Liver (tissue), 9 donors: ENCODE measurements around the gene HES3. TPM values are rescaled to one million over a fixed set of nuclear protein-coding genes. Genes with fewer than 3 reads are reported as not detected.

ENCODE experiments used
- DNase-seq: peaks from one replicate; pipeline ENCODE4 v3.0.0-alpha.2; 2017; ENCODE audit warnings: low spot score
- H3K27ac ChIP-seq, 2 donors: one replicate each; pipeline ENCODE4 v1.7.0; 2013; ENCODE audit warnings: inconsistent platforms in 2 of 2, low read length in 2 of 2, control low read depth in 1 of 2, low read depth in 1 of 2, mild to moderate bottlenecking in 1 of 2
- H3K27me3 ChIP-seq, 4 donors: one replicate each; pipeline versions ENCODE4 v1.6.1 to v1.7.0; 2013; ENCODE audit warnings: low read length in 3 of 4, inconsistent platforms in 1 of 4, mild to moderate bottlenecking in 1 of 4, moderate library complexity in 1 of 4; ENCODE audit not compliant: control insufficient read depth in 4 of 4, insufficient read depth in 4 of 4
- H3K36me3 ChIP-seq, 4 donors: one replicate each; pipeline versions ENCODE4 v1.6.1 to v1.7.0; 2013; ENCODE audit warnings: low read length in 3 of 4, mild to moderate bottlenecking in 3 of 4, low read depth in 1 of 4, moderate library complexity in 1 of 4; ENCODE audit not compliant: control insufficient read depth in 4 of 4, insufficient read depth in 3 of 4
- H3K4me1 ChIP-seq, 4 donors: one replicate each; pipeline versions ENCODE4 v1.6.1 to v1.7.0; 2013; ENCODE audit warnings: low read length in 3 of 4, mild to moderate bottlenecking in 3 of 4, moderate library complexity in 1 of 4; ENCODE audit not compliant: control insufficient read depth in 4 of 4, insufficient read depth in 4 of 4
- H3K4me3 ChIP-seq, 3 donors: one replicate each; pipeline versions ENCODE4 v1.6.1 to v1.7.0; 2013; ENCODE audit warnings: low read length in 3 of 3, control low read depth in 1 of 3, low read depth in 1 of 3, mild to moderate bottlenecking in 1 of 3
- H3K9ac ChIP-seq, 2 donors: one replicate each; pipeline ENCODE4 v1.7.0; 2013; ENCODE audit warnings: low read length in 2 of 2, mild to moderate bottlenecking in 2 of 2, moderate library complexity in 2 of 2, control low read depth in 1 of 2, low read depth in 1 of 2
- H3K9me3 ChIP-seq, 4 donors: one replicate each; pipeline versions ENCODE4 v1.6.1 to v1.7.0; 2013; ENCODE audit warnings: low read length in 3 of 4; ENCODE audit not compliant: control insufficient read depth in 4 of 4
- ATF3 ChIP-seq: IDR thresholded peaks from 2 replicates; pipeline ENCODE4 v1.6.1; 2016; ENCODE audit warnings: antibody characterized with exemption
- EGR1 ChIP-seq, 2 donors: IDR thresholded peaks; 2 replicates each; pipeline ENCODE4 v1.6.1; 2016 to 2018; ENCODE audit warnings: antibody characterized with exemption in 2 of 2, low read depth in 2 of 2
- FOXA1 ChIP-seq: IDR thresholded peaks from 2 replicates; pipeline ENCODE4 v1.6.1; 2016; ENCODE audit warnings: antibody characterized with exemption
- FOXA2 ChIP-seq: IDR thresholded peaks from 2 replicates; pipeline ENCODE4 v1.6.1; 2016; ENCODE audit warnings: antibody characterized with exemption
- GABPA ChIP-seq, 2 donors: IDR thresholded peaks in 1 of 2; conservative IDR thresholded peaks in 1 of 2; 2 replicates each; pipeline ENCODE4 v1.6.1; 2016; ENCODE audit warnings: antibody characterized with exemption in 2 of 2, mild to moderate bottlenecking in 1 of 2, moderate library complexity in 1 of 2
- HNF4A ChIP-seq, 2 donors: conservative IDR thresholded peaks; 2 replicates each; pipeline ENCODE4 v1.6.1; 2016; ENCODE audit warnings: antibody characterized with exemption in 2 of 2, mild to moderate bottlenecking in 2 of 2
- JUND ChIP-seq, 2 donors: IDR thresholded peaks; 2 replicates each; pipeline ENCODE4 v1.6.1; 2016; ENCODE audit warnings: antibody characterized with exemption in 2 of 2
- MAX ChIP-seq: IDR thresholded peaks from 2 replicates; pipeline ENCODE4 v1.6.1; 2016; ENCODE audit warnings: antibody characterized with exemption
- NR2F2 ChIP-seq: IDR thresholded peaks from 2 replicates; pipeline ENCODE4 v1.6.1; 2016; ENCODE audit warnings: antibody characterized with exemption
- RAD21 ChIP-seq, 2 donors: IDR thresholded peaks; 2 replicates each; pipeline ENCODE4 v1.6.1; 2016; ENCODE audit warnings: antibody characterized with exemption in 2 of 2, mild to moderate bottlenecking in 2 of 2
- REST ChIP-seq: IDR thresholded peaks from 2 replicates; pipeline ENCODE4 v1.6.1; 2016; ENCODE audit warnings: antibody characterized with exemption, mild to moderate bottlenecking
- SP1 ChIP-seq: IDR thresholded peaks from 2 replicates; pipeline ENCODE4 v1.6.1; 2018; ENCODE audit warnings: antibody characterized with exemption, mild to moderate bottlenecking
- TAF1 ChIP-seq: conservative IDR thresholded peaks from 2 replicates; pipeline ENCODE4 v1.6.1; 2016; ENCODE audit warnings: antibody characterized with exemption, mild to moderate bottlenecking
- ZBTB33 ChIP-seq: IDR thresholded peaks from 2 replicates; pipeline ENCODE4 v1.6.1; 2016; ENCODE audit warnings: antibody characterized with exemption
- WGBS: extraction: QIAGEN DNeasy Blood & Tissue Kit; methylation state at CpG from one replicate; pipeline ENCODE4 v1.1.7; 2013; 5-methylcytosine and 5-hydroxymethylcytosine counted together
- polyA plus RNA-seq, 2 donors: library from polyadenylated mRNA; stranded (reverse) in 1 of 2; unstranded in 1 of 2; fragments of 200-250 nt in 1 of 2; fragments of >200 nt in 1 of 2; fragmentation: Nextera tagmentation in 1 of 2; extraction: Ambion mirVana in 1 of 2; gene quantifications; one replicate each; pipeline versions ENCODE4 v1.2.1 to v1.2.3, GENCODE V29; 2013 to 2015
- total RNA-seq, 2 donors: library from RNA; depleted of rRNA; stranded (reverse); fragments of >200 nt; gene quantifications; one replicate each; pipeline ENCODE4 v1.2.3, GENCODE V29; 2014
- donor health status: healthy.
- donor health status: healthy.
- donor health status: healthy.
- donor health status: healthy.
- donor health status: healthy.

HES3 gene
- total and polyA plus RNA-seq, 4 donors: not detected

GRCh38 chr1:6268415-6268814, 24.4 kb downstream of the HES3 start:
- WGBS: 93% methylated on average over 21 of the region's 21 CpGs
- no peaks in the 10 kb centered on the region for H3K36me3 ChIP-seq
- no peaks in the 10 kb centered on the region for H3K9me3 ChIP-seq
- H3K4me1 ChIP-seq: no peaks in the 10 kb centered on the region
- H3K9ac ChIP-seq: no peak overlapping the region
- no peak overlapping the region for H3K27ac ChIP-seq
- no peaks in the 10 kb centered on the region for H3K27me3 ChIP-seq
- no peak overlapping the region for H3K4me3 ChIP-seq
- DNase-seq: no peak
- TF ChIP-seq FOXA1: no peak
- no peak for TF ChIP-seq RAD21 (IDR thresholded peaks at IDR 0.05)
- no peak for TF ChIP-seq NR2F2
- TF ChIP-seq FOXA2: no peak
- TF ChIP-seq TAF1: no peak
- no peak for TF ChIP-seq REST
- no peak for TF ChIP-seq MAX

GRCh38 chr1:6269296-6269695, 25.3 kb downstream of the HES3 start:
- H3K9ac ChIP-seq: no peak overlapping the region
- TF ChIP-seq JUND (IDR thresholded peaks at IDR 0.05): no peak
- TF ChIP-seq NR2F2: no peak
- TF ChIP-seq FOXA1: no peak
- no peak for TF ChIP-seq MAX
- TF ChIP-seq HNF4A (conservative IDR thresholded peaks at IDR 0.05): no peak
- 90% methylated on average over 14 of the region's 14 CpGs for WGBS
- no peaks in the 10 kb centered on the region for H3K9me3 ChIP-seq
- H3K4me3 ChIP-seq: no peak overlapping the region
- DNase-seq: no peak
- H3K27ac ChIP-seq: no peak overlapping the region
- H3K4me1 ChIP-seq: no peaks in the 10 kb centered on the region
- H3K36me3 ChIP-seq: no peaks in the 10 kb centered on the region
- H3K27me3 ChIP-seq: no peaks in the 10 kb centered on the region

GRCh38 chr1:6269720-6270400, 25.9 kb downstream of the HES3 start:
- DNase-seq: no peak
- H3K27ac ChIP-seq: no peak overlapping the region
- no peak overlapping the region for H3K9ac ChIP-seq
- no peaks in the 10 kb centered on the region for H3K4me1 ChIP-seq
- H3K27me3 ChIP-seq: no peaks in the 10 kb centered on the region
- no peak for TF ChIP-seq SP1
- no peak for TF ChIP-seq GABPA (IDR thresholded peaks at IDR 0.05 in 1 of 2, conservative IDR thresholded peaks at IDR 0.05 in 1 of 2)
- TF ChIP-seq ATF3: no peak
- no peak for TF ChIP-seq NR2F2
- no peak for TF ChIP-seq REST
- TF ChIP-seq ZBTB33: no peak
- no peak for TF ChIP-seq EGR1 (IDR thresholded peaks at IDR 0.05; ENCODE audit: low read depth in 2 of 2)
- no peak overlapping the region for H3K4me3 ChIP-seq
- no peaks in the 10 kb centered on the region for H3K36me3 ChIP-seq
- H3K9me3 ChIP-seq: no peaks in the 10 kb centered on the region
- WGBS: 81% methylated on average over 22 of the region's 22 CpGs
